GM21515 (cell line): ENCODE measurements around the gene COX15.
"Not testable (repeated sequence)": the region's sequence is repeated elsewhere in the genome, so short reads cannot be mapped to it uniquely, and the experiment has no call there.

ENCODE experiments used
- ATAC-seq: cut with Tn5 transposase; IDR thresholded peaks from one replicate; pipeline ENCODE4 v1.9.1; 2021; ENCODE audit not compliant: unreplicated experiment

The COX15 gene

DNA sequence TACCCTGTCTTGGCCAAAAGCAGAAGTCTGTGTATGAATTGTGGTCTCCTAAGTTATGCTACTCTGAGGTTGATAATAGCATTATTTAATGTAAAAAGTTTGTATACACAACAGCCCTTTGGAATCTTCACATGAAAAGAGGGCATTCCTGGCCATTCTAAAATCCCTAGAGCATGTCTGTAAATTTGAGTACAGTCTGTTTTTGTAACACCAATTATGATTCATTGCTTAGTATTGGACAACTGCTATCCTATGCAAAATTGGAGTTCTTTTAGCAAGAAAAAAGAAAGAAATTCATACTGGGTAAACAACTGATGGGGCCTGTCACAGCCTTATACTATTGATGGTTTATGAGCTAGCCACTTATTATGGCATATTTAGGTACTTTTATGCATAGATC lies 10.3 kb upstream of the COX15 start:
- ATAC-seq = no peak

DNA sequence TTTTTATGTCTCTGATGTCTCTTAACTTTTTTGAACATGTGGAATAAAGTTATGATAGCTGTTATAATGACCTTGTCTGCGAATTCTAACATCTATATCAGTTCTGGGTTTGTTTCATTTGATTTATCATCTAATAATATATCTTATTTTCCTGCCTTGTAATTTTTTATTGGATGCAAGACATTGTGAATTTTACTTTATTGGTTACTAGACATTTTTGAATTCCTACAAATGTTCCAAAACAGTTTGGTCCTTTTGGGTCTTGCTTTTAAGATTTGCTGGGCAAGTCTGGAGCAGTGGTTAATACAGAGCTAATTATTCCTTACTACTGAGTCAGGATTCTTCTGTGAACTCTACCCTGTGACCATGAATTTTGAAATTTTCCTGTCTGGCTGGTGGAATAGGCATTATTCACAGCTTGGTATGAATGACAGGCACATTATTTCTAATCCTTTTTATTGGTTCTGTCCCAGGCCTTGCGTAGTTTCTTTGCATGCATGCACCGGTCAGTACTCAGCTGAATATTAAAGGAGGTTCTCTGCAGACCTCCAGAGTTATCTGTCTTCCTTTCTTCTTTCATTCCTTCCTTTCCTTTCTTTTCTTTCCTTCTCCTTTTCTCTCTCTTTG lies 9.1 kb upstream of the COX15 start:
- no peak for ATAC-seq

DNA sequence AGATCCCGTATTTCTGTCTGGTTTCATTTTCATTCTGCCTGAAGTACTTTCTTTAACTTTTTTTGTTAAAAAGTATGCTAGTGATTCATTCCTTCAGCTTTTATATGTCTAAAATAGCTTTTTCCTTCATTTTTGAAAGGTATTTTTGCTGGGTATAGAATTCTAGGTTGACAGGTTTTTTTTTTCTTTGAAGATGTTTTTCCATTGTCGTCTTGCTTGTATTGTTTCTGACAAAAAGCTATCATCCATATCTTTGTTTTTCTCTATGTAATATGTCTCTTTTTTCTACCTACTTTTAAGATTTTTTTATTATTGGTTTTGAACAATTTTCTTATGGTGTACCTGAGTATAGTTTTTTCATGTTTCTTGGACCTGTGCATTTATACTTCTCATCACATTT lies 8.3 kb upstream of the COX15 start:
- ATAC-seq = no peak

GRCh38 chr10:99734111-99734510 lies 2.2 kb upstream of the COX15 start:
- ATAC-seq = not testable (repeated sequence)

GRCh38 chr10:99733366-99733765 lies 1.4 kb upstream of the COX15 start:
- no peak for ATAC-seq

GRCh38 chr10:99731306-99732032 lies 458 bp downstream of the COX15 start:
- no peak for ATAC-seq

GRCh38 chr10:99730026-99730425 lies 1.9 kb downstream of the COX15 start:
- no peak for ATAC-seq

- no peak for ATAC-seq
Observed at GRCh38 chr10:99720387-99720786, 11.5 kb downstream of the COX15 start.

DNA sequence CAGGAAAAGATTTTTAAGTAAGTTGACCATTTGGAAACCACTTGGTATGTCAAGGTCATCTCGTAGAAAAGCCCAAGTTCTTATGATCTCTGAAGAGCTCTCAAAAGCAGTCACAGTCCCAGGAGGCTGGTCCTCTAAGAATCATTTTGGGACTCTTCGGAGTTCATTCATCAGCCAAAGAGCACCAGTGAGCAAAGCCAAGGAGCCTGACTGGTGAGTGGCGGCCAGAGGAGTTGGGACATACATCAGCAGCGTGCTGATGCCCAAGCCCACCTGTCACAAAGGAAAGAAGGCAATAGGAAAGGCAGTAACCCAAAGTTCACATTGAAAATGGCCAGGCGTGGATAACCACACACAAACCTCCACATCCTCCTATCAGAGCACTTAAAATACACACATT lies 17.5 kb downstream of the COX15 start:
- no peak for ATAC-seq

DNA sequence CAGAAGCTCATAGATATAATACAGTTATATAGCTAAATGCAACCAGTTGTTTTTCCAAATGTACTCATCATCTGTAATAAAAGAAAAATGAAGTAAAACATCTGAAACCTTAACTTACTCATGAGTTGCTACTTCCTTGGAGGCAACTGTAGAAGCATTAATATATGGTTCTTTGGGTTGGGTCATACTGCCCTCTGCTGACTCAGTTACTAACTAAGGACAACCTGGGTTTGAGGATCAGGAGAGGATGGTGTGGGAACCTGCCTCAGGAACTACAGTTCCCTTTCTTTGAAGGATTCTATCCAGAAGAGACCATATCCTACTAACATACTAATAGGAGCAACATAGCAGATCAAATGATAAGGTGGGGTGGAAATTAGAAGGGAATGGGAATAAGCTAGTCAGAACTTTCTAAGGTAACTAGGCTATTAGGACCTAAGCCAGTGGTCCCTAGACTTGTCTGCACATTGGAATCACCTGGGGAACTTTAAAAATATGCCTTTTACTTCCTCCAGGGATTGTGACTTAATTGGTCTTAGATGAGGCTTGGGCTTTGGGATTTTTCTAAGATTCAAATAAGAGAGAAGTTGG lies 20.7 kb downstream of the COX15 start:
- no peak for ATAC-seq

DNA sequence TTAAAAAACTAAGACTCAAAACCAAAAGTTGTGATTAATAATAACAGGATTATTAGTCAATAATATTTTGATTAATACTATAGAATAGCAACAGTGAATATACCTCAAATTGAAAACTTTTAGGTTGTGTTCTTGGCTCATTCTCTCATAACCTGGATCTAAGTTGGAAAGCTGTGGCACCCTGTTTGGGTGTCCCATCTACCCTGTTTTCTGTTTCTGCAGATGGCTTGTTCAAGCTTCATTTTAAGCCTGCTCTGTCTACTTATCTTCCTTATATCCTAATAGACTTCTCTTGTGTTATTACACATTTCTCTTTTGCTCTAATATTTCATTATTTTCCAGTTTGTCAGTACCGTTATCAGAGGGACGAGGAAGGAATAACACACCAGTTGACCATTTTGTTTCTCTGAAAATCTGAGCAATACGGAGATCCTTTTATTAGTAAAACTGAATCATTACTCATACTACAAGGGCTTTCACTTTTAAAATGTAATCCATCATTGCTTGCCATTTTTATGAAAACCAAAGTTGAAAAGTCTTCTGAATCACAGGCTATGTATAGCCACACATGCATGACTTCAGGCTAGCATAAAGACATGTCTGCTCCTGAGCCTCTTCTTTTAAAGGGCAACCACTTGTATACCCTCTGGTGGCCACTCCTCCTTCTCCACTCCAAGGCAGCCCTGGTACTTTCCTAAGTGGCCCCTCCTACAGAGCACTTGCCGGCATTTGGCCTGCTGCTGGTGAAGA lies 22.3 kb downstream of the COX15 start:
- ATAC-seq = no peak

DNA sequence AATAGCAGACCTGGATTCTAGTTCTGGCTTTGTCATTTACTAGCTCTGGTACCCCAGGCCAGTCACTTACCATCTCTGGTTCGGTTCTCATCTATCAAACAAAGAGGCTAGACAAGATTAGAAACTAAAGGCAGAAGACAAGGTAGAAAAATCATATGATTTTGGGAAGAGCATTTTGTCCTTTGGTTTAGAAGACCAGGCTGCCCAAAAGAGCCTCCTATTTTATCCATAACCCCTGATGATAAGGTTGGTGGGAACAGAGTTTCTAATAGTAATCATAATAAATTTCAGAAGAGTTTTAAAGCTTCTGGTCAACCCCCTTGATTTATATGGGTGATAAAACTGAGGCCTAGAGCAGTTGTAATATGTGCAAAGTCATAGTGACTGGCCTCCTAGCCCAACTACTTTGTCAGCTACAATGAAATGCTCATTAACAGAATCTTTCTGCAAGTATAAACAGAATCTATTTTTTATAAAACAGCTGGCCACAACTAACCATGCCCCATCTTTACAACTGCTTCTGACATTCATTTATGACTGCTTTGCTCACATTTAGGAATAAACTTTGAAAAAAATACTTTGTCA lies 23.4 kb downstream of the COX15 start:
- no peak for ATAC-seq

DNA sequence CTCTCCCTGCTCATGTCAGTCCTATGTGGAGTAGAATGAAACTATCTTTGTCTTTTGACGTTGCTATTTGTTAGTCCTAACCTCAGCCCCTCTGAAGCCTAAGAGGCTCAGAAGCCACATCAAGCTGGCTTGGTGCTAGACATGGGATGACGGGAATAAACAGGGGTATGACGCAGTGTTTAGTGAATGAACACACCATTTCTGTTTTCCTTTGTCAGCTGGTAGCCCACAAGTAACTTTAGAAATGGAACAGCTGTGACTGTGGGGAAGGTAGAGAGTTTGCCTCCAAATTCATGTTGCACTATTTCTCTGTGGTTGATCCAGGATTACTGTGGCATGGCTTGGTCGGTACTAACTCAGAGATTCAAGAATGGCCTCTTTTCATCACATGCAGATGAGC lies 31.3 kb downstream of the COX15 start:
- ATAC-seq = no peak

DNA sequence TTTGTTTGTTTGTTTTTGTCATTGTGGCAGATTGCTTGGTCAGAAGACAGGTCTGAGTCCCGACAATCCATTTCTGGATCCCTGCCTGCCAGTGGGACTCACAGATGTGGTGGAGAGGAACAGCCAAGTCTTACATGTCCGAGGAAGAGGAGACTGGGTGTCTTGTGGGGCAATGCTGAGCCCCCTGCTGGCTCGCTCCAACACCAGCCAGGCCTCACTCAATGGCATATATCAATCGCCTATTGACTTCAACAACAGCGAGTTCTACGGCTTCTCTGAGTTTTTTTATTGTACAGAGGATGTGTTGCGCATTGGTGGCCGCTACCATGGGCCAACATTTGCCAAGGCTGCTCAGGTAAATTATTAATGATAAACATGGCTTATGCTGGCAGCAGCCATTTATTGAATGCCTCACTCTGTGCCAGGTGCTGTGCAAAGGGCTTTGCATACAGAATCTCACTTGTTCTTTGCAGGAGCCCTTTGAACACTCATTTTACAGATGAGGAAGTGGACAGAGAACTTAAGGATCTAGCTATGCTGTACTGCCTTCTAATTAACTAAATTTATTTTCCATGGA lies 33.3 kb downstream of the COX15 start:
- no peak for ATAC-seq

DNA sequence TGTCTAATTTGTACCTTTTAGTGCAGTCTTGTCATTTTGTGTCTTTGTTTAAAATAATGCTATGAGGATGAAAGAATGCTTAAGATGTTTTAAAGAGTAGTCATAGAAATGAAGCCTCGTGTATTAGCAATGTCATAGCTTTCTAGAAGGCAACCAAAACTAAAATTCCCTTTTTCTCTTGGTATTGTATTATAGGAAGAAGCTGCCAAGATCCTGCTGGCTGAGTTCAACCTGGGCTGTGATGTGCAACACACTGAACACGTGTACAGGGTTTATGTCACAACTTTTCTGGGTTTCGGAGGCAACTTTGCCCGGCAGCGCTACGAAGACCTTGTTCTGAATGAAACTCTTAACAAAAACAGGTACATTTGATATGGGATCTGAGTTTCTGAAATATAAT lies 36.2 kb downstream of the COX15 start:
- no peak for ATAC-seq

DNA sequence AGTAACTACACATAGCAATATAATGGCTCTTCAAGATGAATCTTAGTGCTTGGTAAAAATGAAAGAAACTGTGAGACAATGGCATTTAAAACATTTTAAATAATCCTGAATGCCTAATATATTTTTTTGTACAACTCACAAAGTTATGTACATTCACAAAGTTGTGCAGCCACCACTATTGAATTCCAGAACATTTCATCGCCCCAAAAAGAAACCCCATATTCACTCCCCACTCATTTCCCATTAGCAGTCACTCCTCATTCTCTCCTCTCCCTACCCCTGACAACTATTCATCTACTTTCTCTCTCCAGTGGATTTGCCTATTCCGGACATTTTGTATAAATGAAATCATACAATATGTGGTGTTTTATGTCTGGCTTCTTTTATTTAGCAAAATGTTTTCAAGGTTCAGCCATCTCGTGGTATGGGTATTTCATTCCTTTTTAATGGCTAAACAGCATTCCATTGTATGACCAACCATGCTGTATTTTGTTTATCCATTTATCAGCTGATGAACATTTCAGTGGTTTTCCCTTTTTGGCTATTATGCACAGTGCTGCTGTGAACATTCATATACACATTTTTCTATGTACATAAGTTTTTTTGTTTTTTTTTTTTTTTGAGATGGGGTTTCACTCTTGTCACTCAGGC lies 37.9 kb downstream of the COX15 start:
- no peak for ATAC-seq

DNA sequence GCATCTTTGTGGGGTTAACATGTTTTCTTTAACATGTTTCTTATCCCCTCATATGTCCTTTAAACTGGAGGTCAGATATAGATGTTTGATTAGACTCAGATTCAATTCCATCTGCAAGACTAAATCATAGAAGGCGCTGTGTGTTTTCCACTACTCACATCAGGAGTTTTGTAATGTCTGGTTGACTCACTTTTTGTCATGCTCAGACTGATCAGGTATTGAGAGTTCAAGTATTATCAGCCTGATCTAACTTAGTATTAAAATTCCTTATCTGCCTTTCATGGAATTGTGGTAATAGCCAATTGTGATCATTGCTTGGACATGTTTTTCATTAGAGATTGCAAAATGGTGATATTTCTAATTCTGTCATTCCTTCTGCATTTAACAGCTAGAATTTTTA lies 42.5 kb downstream of the COX15 start:
- no peak for ATAC-seq

DNA sequence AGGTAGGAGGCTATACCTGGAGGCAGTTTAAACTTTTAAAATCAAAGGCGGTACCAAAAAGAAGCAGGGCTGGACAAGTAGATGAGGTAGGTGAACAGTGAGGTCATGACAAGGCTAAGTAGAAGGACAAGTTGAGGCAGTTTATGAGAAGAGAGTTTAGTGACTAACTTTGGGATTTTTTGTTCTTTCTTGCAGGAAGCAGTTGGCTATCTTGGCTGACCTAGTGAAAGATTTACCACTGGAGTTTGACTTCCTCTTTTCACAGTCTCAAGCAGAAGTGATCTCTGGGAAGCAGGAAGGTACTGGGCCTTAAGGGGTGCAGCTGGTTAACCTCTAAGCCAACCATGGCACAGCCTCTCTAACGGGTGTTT lies 46.3 kb downstream of the COX15 start:
- peak; percentile 78 for ATAC-seq

GRCh38 chr10:99682752-99683151 lies 49.2 kb downstream of the COX15 start:
- ATAC-seq = no peak
